Gastrocnemius medialis (tissue), 4 donors: Measurements from ENCODE around the gene ABCG4. TPM values are rescaled to one million over a fixed set of nuclear protein-coding genes. Genes with fewer than 3 reads are reported as not detected.

Experiments
- ATAC-seq, 2 donors: fragments of 150-250 bp; one replicate each; pipeline ENCODE4 v1.9.1; 2016
- DNase-seq, 2 donors: peaks; one replicate each; pipeline ENCODE4 v3.0.0-alpha.2; 2019
- H3K27ac ChIP-seq, 4 donors: fragments of 200-600 bp; sonication (generic); 1 replicate in 1 of 4; 2 replicates in 3 of 4; pipeline ENCODE4 v1.5.1; 2016 to 2018; ENCODE audit warnings: mild to moderate bottlenecking in 2 of 4, moderate library complexity in 1 of 4
- H3K27me3 ChIP-seq, 3 donors: fragments of 200-600 bp; sonication (generic) in 2 of 3; 1 replicate in 1 of 3; 2 replicates in 2 of 3; pipeline versions ENCODE4 v1.5.1 to v1.6.0; 2016 to 2019; ENCODE audit warnings: mild to moderate bottlenecking in 1 of 3, moderate library complexity in 1 of 3
- H3K36me3 ChIP-seq, 2 donors: fragments of 200-600 bp; sonication (generic) in 1 of 2; one replicate each; pipeline ENCODE4 v1.5.1; 2017 to 2018
- H3K4me1 ChIP-seq, 2 donors: fragments of 200-600 bp; sonication (generic) in 1 of 2; one replicate each; pipeline ENCODE4 v1.5.1; 2016 to 2017; ENCODE audit warnings: mild to moderate bottlenecking in 2 of 2
- H3K4me3 ChIP-seq, 4 donors: fragments of 200-600 bp; sonication (generic) in 3 of 4; 1 replicate in 1 of 4; 2 replicates in 3 of 4; pipeline ENCODE4 v1.5.1; 2016 to 2019; ENCODE audit warnings: mild to moderate bottlenecking in 2 of 4
- H3K9me3 ChIP-seq, 3 donors: fragments of 200-600 bp; sonication (generic) in 2 of 3; 1 replicate in 1 of 3; 2 replicates in 2 of 3; pipeline ENCODE4 v1.5.1; 2016 to 2019
- CTCF ChIP-seq, 5 experiments: fragments of 450-650 bp in 3 of 5; fragments of 200-600 bp in 2 of 5; sonication (generic) in 2 of 5; IDR thresholded peaks in 4 of 5; conservative IDR thresholded peaks in 1 of 5; 1 replicate in 4 of 5; 2 replicates in 1 of 5; pipeline ENCODE4 v1.5.1; 2016 to 2019; ENCODE audit warnings: antibody characterized with exemption in 5 of 5, mild to moderate bottlenecking in 3 of 5, moderate library complexity in 3 of 5
- POLR2A ChIP-seq, 2 donors: fragments of 450-650 bp; IDR thresholded peaks; one replicate each; pipeline ENCODE4 v1.6.1; 2017; ENCODE audit warnings: antibody characterized with exemption in 2 of 2, mild to moderate bottlenecking in 2 of 2, moderate library complexity in 2 of 2
- in situ Hi-C, 4 donors: fragments of 200-750 bp; cut with MboI; loops; one replicate each; pipeline versions ENCODE4 v1.15.0 to v1.8.0; 2017; ENCODE audit warnings: low sequenced_read_pairs in 4 of 4
- intact Hi-C: fragments of 100-400 bp; cut with DNase I; formaldehyde crosslinking; loops from one replicate; pipeline ENCODE4 v1.15.1; 2023; ENCODE audit warnings: low total_unique reads
- total RNA-seq, 4 donors: library from RNA; depleted of rRNA; stranded (reverse); fragments of >200 nt; gene quantifications; one replicate each; pipeline versions ENCODE4 v1.1.0 to v1.2.3, GENCODE V29; 2016

ABCG4 gene
- total RNA-seq, 4 donors from 2014 or later = not detected

- H3K4me1 ChIP-seq = no peaks in the 10 kb centered on the region
- H3K36me3 ChIP-seq = no peaks in the 10 kb centered on the region
- no peak overlapping the region for H3K4me3 ChIP-seq
- H3K9me3 ChIP-seq = no peaks in the 10 kb centered on the region
- ATAC-seq (no peak), DNase-seq (no peak)
- no peak overlapping the region for H3K27ac ChIP-seq
- in situ Hi-C loops (loop anchor here in 2 of 4 donors (10.0 kb wide), 3 partner anchors 48 to 142 kb away; partner anchors contain the start of genes ABCG4 (in 1 of the 2) and RNF26 (in 1 of the 2)), intact Hi-C loops (no loop called here)
- TF ChIP-seq POLR2A (IDR thresholded peaks at IDR 0.05) (no peak), CTCF (IDR thresholded peaks at IDR 0.05 in 4 of 5, conservative IDR thresholded peaks at IDR 0.05 in 1 of 5) (no peak)
- no peaks in the 10 kb centered on the region for H3K27me3 ChIP-seq
Measured at GRCh38 chr11:119193001-119193400, 44.1 kb downstream of the ABCG4 start.

GRCh38 chr11:119193626-119194025 lies 44.8 kb downstream of the ABCG4 start:
- TF ChIP-seq POLR2A (IDR thresholded peaks at IDR 0.05) (no peak), CTCF (IDR thresholded peaks at IDR 0.05 in 4 of 5, conservative IDR thresholded peaks at IDR 0.05 in 1 of 5) (no peak)
- intact Hi-C loops (no loop called here), in situ Hi-C loops (loop anchor here in 2 of 4 donors (10.0 kb wide), 3 partner anchors 49 to 141 kb away; partner anchors contain the start of genes ABCG4 (in 1 of the 2) and RNF26 (in 1 of the 2))
- ATAC-seq (no peak), DNase-seq (no peak)
- Histone ChIP-seq H3K4me1 (no peaks in the 10 kb centered on the region), H3K9me3 (no peaks in the 10 kb centered on the region), H3K36me3 (no peaks in the 10 kb centered on the region), H3K4me3 (no peak overlapping the region), H3K27me3 (no peaks in the 10 kb centered on the region), H3K27ac (no peak overlapping the region)

GRCh38 chr11:119194811-119195440 lies 46.1 kb downstream of the ABCG4 start:
- Histone ChIP-seq H3K27me3 (no peaks in the 10 kb centered on the region), H3K9me3 (no peaks in the 10 kb centered on the region), H3K4me1 (no peaks in the 10 kb centered on the region), H3K36me3 (no peaks in the 10 kb centered on the region), H3K4me3 (no peak overlapping the region), H3K27ac (no peak overlapping the region)
- in situ Hi-C loops (loop anchor here in 2 of 4 donors (10.0 kb wide), 3 partner anchors 50 to 140 kb away; partner anchors contain the start of genes ABCG4 (in 1 of the 2) and RNF26 (in 1 of the 2)), intact Hi-C loops (loop anchor here (5.0 kb wide), 2 partner anchors 73 to 88 kb away; partner anchors contain the start of genes C2CD2L and HINFP)
- TF ChIP-seq POLR2A (IDR thresholded peaks at IDR 0.05) (no peak), CTCF (IDR thresholded peaks at IDR 0.05 in 4 of 5, conservative IDR thresholded peaks at IDR 0.05 in 1 of 5) (no peak)
- no peak for DNase-seq
- ATAC-seq = no peak

GRCh38 chr11:119195680-119196079 lies 46.8 kb downstream of the ABCG4 start:
- Histone ChIP-seq H3K4me3 (no peak overlapping the region), H3K4me1 (no peaks in the 10 kb centered on the region), H3K27me3 (no peaks in the 10 kb centered on the region), H3K27ac (no peak overlapping the region), H3K9me3 (no peaks in the 10 kb centered on the region), H3K36me3 (no peaks in the 10 kb centered on the region)
- in situ Hi-C loops (loop anchor here in 2 of 4 donors (10.0 kb wide), 3 partner anchors 51 to 139 kb away; partner anchors contain the start of genes ABCG4 (in 1 of the 2) and RNF26 (in 1 of the 2)), intact Hi-C loops (loop anchor here (5.0 kb wide), 2 partner anchors 73 to 88 kb away; partner anchors contain the start of genes C2CD2L and HINFP)
- ATAC-seq (no peak), DNase-seq (no peak)
- no peak for TF ChIP-seq CTCF (IDR thresholded peaks at IDR 0.05 in 4 of 5, conservative IDR thresholded peaks at IDR 0.05 in 1 of 5)
